Activated CD8-positive, alpha-beta memory T cell treated with anti-CD3 and anti-CD28 coated beads for 4 hours (primary cell): ENCODE measurements around the gene TM9SF4.

Experiments
- DNase-seq, 2 donors: peaks; one replicate each; pipeline ENCODE4 v3.0.0-alpha.2; 2020; ENCODE audit warnings: low read depth in 2 of 2

The TM9SF4 gene, protein sequence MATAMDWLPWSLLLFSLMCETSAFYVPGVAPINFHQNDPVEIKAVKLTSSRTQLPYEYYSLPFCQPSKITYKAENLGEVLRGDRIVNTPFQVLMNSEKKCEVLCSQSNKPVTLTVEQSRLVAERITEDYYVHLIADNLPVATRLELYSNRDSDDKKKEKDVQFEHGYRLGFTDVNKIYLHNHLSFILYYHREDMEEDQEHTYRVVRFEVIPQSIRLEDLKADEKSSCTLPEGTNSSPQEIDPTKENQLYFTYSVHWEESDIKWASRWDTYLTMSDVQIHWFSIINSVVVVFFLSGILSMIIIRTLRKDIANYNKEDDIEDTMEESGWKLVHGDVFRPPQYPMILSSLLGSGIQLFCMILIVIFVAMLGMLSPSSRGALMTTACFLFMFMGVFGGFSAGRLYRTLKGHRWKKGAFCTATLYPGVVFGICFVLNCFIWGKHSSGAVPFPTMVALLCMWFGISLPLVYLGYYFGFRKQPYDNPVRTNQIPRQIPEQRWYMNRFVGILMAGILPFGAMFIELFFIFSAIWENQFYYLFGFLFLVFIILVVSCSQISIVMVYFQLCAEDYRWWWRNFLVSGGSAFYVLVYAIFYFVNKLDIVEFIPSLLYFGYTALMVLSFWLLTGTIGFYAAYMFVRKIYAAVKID

DNA sequence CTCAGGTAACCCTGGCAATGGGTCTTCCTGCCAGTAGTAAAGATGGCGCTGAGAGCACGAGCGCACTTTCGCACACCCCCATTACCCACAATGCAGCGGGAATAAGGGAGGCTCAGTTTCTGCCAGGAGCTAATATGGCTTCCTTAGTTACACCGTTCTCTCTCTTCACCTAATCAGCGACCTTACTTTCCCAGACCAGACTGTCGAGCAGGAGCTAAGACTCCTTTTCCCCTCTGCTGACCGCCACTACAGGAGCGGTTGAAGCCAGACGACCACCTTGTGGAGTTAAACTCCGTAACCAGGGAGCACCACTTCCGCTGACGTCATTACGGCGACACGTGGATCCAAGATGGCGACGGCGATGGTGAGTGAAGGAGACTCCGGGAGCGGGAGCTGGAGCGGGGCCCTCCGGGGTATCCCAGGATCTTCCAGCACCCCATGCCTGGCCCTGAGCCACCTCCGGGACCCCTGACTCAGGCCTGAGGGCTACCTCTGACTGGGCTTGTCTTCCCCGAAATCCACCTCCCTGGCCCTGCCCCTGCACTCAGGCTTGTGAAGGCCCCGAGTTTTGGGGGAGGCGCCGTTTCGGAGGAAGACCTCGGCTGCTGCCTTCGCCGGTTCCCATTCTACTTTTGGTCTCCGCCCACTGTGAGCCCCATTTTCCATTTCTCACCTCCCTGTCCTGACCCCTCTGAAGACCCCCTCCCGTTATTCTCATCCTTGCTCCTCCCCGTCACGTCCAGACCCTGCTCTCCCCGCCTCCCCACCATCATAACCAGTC lies at the start of gene TM9SF4:
TSS of gene TM9SF4 (plus strand) at position 323 of the 781 bp plus-strand sequence. CDS start at position 350, 27 bp downstream.
- DNase-seq, result peak; percentile 77 to 79

DNA sequence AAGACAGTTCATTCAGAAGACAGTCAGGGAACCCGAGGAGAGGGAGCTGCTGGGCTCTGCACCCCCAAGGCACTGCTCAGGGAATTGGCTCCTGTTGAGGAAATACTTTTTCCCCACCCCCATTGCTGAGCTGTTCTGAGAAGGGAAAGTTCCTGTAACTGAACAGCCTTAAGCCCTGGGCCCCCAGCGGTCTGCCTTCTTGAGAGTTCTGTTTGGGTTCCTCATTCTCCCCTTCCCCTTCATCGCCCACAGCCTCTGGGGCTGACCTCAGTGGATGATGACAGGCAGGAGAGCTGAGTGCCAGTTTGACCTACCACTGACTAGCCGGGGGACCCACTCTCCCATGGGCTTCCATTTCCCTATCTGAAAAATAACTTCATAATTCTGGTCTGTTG lies 46.7 kb upstream of the TM9SF4 start:
- no peak for DNase-seq

DNA sequence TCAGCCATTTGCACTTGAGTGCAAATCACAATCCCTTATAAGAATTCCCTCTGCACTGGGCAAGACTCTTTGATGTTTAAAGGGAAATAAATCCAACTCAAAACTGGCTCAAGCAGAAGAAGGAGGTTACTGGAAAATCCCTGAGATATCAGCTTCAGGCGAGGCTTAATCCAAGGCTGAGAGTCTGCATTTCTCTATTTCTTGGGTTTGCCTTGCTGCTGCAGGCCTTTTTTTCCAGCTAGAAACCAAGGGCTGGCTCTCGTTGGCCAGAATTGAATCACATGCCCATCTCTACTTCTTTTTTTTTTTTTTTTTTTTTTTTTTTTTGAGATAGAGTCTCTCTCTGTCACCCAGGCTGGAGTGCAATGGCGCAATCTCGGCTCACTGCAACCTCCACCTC lies 45.8 kb upstream of the TM9SF4 start:
- no peak for DNase-seq

DNA sequence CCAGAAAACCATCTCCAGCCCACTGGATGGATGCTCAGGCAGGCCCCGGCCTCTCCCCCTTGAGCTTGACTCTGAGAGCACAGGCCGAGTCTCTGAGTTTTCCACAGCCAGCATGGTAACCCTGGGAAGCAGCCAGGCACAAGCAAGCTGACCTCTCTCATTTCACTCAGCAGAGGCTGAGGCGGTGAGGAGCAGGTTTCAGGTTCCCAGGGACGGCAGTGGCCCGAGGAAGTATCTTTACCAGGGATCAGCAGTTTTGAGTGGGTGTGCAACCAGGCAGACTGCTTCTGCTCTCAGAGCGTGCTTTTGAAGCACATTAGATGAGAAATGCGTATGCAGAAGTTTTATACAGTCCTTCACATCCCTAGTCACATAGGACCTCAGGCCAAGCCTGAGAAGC lies 44.8 kb upstream of the TM9SF4 start:
- DNase-seq, result no peak

DNA sequence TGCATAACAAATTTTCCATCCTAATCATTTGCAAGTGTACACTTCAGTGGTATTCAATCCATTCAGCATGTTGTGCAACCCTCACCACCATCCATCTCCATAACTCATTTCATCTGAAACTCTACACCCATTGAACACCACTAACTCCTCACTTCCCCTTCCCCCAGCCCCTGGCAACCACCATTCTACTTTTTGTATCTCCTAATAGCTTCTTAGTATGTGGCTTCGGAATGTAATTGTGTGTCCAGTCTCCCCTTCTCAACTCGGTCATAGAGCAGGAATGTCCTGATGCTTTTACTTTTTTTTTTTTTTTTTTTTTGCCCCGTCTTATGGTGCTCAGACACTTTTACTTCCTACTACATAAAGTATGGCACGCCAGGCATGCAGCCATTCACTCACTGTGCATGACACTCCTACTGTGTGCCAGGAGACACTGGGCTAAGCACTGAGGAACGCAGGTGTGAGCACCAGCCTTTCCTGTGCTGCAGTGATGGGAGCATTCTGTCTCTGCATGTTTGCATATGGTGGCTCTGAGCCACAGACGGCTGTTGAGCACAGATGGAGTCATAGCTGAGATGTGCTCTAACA lies 42.2 kb upstream of the TM9SF4 start:
- DNase-seq, result no peak

DNA sequence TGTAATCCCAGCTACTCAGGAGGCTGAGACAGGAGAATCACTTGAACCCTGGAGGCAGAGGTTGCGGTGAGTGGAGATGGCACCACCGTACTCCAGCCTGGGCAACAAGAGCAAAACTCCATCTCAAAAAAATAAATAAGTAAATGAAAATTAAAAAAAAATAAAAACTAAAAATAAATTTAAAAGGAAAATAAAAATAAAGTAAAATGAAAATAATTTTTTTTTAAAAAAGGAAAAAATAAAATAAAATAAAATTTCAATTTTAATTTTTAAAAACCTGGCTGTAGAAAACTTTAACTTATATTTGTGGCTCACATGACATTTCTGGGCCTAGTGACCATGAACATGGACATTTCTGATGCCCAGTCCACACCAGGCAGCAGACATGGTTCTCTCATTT lies 41.3 kb upstream of the TM9SF4 start:
- no peak for DNase-seq

DNA sequence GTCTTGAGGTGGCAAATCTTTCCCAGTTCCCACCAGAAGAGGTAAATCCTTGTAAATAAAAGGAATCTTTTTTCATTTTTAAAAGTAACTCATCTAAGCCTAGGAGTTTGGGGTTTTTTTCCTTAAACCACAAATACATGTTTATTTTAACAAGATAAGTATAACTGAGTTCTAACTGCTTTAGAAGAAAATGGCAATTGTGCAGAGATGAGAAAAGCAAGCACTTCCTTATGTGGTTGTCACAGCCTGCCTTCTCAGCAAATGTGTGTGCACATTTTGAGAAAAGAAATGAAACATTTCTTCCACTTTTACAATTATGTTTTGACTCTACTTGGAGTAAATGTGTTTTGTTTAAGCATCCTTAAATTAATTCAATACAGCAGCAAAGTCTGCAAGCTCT lies 39.8 kb upstream of the TM9SF4 start:
- DNase-seq, result no peak

DNA sequence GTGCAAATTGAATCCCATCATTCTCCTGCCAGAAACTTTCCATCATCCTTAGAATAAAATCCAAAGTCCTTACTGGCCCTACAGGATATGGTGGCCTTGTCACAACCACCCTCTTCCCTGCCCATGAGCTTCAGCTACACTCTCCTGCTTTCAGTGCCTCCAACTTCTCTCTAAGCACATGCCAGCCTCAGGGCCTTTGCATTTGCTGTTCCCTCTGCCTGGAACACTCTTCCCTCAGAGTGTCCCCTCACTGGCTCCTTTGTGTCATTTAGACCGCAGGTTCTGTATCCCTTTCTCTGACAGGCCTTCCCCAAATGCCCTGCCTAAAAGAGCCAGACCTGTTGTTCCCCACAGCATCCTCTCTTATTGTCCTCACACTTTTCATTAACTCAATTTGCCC lies 39.2 kb upstream of the TM9SF4 start:
- no peak for DNase-seq

DNA sequence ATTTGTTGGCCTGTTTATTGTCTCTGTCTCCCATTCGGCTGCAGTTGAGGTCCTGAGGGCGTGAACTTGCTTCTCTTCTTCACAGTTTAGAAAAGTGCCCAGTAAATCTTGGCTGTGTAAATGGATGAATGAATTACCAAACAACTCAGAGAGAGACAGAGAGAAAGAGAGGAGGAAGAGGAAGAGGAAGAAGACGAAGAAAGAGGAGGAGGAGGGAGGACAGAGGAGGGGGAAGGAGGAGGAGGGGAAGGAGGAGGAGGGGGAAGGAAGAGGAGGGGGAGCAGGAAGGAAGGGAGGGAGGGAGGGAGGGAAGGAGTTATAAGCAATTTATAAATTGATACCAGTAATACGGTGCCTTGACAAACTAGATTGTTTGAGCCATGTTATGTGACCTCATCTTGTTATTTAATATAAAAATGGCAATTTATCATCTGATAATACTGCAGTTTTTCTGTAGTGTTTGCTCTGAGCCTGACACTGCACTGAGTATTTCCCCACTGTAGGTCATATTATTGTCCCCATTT lies 38.8 kb upstream of the TM9SF4 start:
- no peak for DNase-seq

DNA sequence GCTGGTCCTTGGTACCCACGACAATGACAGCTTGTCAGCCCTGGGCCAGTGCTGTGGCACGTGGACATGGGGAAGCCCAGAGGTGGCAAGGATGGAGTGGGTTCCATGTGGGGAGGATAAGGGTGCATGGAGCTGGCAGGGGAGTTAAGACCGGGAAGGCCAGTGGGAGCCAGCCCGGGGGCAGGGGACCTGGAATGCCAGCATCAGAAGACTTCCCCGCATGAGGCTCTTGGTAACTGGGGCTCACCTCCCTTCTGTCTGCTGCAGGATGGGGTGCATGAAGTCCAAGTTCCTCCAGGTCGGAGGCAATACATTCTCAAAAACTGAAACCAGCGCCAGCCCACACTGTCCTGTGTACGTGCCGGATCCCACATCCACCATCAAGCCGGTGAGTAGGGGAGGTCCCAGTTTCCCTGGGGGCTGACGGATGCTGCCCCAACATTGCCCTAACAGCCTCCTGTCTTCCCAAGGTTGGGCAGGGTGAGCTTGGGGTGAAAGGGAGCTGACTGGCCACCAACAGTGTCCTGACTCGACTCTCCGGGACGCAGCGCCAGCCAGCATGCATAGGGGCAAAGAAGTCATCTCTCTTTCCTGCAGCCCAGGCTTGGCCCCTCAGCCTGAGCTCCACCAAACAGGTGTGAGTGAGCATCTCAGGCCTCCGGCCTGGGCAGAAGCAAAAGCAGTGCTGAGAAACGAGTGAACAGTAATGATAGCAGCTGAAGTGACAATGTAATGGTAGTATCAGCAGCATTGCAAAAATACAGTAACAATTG lies 37.9 kb upstream of the TM9SF4 start:
- DNase-seq, result no peak

DNA sequence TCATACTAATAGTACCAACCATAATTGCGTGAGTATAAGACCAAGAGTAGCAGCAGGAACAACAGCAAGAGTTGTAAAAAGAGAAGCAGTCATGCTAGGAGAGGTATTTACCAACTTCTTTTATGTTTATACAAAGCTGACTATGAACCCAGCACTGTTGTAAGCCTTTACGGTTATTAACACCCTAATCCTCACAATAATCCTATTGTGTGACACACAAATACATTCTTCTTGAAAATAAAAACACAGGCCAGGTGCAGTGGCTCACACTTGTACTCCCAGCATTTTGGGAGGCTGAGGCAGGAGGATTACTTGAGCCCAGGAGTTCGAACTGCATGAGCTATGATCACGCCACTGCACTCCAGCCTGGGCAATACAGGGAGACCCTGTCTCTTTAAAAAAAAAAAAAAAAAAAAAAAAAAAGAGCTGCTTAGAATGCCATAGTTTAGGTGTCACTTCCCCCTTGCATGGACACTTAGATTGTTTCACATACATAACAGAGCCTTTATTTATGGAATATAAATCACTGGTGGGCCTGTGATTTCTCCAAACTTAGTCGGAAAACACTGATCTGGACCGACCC lies 37.3 kb upstream of the TM9SF4 start:
- DNase-seq, result no peak

DNA sequence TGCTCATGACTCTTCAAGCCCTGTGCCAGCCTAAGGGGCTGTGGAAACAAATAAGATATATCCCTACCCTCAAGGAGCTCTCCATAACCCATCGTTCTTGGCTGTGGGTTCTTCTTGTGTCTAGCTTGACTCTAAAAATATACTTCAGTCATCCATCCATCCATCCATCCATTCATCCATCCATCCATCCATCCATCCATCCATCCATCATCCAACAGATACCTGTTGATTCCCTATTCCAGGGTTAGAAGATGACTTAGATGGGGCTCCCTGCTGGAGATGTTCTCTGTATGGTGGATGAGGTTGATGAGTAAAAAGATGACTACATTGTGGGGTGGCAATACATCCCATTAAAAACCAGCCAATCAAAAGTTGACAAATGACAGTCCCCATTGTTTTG lies 34.0 kb upstream of the TM9SF4 start:
- DNase-seq, result no peak

DNA sequence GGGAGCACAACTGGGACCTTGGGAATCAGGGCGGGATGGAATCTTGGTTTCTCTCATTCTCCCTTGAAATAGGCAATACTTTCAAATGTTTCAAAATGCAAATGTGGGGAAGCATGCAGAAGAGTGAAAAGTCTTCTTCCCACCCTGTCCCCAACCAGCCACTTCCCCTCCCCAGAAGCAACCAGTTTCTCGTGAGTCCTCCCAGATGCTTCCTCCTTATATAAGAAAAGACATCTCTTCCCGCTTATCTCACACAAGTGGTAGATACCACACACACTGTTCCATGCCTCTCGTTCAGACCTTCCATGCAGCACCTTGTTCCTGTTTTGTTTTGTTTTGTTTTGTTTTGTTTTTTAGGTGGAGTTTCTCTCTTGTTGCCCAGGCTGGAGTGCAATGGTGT lies 32.3 kb upstream of the TM9SF4 start:
- no peak for DNase-seq

DNA sequence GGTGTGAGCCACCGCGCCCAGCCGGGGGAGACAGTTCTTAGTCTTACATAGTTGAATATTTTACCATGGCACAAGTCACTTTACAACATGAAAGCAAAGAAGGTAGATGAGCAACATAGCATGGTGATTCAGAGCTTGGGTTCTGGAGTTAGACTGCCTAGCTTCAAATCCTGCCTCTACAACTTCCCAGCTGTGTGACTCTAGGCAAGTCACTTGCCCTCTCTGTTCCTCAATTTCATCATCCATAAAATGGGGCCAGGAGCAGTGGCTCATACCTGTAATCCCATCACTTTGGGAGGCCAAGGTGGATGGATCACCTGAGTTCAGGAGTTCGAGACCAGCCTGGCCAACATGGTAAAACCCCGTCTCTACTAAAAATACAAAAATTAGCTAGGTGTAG lies 31.2 kb upstream of the TM9SF4 start:
- no peak for DNase-seq

DNA sequence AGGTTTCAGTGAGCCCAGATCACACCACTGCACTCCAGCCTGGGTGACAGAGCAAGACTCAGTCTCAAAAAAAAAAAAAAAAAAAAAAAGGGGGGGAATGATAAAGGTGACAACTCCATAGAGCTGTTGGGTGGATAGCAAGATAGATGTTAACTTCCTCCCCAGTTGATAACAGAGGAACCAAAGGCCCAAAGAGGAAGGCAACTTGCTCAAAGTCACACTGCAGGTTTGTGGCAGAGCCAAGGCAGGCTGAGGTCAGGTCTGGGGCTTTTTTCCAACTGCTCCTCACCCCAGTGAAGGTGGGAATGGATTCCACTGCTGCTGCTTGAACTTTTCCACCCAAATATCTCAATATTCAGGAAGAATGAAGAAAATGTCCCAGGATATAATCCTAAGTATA lies 30.7 kb upstream of the TM9SF4 start:
- no peak for DNase-seq

DNA sequence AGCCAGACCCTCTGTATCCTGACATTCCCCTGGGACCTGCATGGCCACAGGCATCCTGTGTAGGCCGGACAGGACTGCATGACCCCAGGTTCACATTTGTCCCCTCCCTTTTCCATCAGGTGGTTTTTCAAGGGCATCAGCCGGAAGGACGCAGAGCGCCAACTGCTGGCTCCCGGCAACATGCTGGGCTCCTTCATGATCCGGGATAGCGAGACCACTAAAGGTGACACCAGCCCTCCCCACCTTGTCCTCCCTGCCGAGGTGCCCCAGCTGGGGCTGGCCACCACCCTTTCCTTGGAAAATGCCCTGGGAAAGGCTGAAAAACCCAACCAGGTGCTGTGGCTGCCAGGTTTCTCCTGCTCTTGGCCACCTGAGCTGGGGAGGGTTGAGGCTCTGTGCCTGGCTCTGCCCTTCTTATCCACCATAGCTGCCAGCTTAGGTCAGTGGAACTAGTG lies 29.8 kb upstream of the TM9SF4 start:
- no peak for DNase-seq

DNA sequence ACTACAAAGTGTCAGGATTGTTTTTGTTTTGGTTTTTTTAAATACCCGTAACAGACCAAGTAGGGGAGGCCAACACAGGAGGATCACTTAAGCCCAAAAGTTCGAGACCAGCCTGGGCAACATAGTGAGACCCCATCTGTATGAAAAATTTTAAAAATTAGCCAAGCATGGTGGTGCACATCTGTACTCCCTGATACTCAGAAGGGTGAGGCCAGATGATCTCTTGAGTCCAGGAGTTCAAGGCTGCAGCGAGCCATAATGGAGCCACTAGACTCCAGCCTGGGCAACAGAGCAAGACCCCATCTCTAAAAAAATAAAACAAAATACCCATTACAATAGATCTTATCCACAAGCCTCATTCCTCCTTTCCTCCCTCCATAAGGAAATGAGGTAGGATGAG lies 28.7 kb upstream of the TM9SF4 start:
- no peak for DNase-seq

DNA sequence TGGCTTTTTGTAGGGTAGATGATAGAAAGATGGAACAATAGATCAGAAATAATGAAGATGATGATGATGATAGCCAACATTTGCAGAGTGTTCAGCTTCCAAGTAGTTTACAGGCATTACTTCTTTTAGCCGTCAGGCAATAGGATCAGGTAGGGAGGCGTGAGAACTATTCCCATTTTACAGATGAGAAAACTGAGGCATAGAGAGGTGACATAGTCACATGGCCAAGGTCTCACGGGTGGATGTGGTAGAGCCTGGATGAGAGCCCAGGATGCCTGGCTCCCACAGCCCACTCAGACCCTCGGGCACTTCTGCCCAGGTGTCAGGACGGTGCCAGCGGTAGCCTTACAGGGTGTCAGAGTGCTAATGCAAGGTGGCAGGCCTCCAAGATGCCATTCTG lies 26.0 kb upstream of the TM9SF4 start:
- DNase-seq, result no peak

DNA sequence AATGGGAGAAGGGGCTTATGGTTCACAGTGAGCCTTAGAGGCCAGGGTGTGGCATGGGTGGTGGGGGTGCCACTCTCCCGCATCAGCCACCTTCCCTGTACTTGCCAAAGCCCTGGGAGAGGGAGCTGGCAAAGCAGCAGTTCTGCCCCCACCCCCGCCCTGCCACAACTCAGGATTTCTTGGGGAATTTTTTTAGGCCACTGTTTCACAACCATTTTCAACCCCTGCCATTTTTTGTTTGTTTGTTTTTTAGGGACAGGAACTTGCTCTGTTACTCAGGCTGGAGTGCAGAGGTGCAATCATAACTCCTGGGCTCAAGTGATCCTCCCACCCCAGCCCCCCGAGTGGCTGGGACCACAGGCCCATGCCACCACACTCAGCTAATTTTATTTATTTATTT lies 22.4 kb upstream of the TM9SF4 start:
- DNase-seq, result no peak

DNA sequence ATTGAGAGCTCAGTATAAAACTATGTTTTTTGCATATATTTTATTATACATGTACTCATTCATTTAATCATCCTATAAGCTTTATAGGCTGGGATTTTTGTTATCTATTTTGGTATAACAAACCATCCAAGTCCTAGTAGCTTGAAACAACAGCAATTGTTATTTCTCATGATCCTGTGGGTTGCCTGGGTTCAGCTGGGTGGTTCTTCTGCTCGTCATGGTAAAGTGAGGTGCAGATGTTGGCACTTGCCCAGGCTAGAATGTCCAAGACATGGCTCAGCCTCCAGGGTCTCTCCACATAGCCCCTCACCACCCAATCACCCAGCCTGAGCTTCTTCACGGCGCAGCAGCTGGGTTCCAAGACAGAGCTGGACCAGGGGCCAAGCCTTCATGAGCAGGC lies 20.8 kb upstream of the TM9SF4 start:
- no peak for DNase-seq
